ENCODE measurements around the gene RTKN.

RTKN gene

DNA sequence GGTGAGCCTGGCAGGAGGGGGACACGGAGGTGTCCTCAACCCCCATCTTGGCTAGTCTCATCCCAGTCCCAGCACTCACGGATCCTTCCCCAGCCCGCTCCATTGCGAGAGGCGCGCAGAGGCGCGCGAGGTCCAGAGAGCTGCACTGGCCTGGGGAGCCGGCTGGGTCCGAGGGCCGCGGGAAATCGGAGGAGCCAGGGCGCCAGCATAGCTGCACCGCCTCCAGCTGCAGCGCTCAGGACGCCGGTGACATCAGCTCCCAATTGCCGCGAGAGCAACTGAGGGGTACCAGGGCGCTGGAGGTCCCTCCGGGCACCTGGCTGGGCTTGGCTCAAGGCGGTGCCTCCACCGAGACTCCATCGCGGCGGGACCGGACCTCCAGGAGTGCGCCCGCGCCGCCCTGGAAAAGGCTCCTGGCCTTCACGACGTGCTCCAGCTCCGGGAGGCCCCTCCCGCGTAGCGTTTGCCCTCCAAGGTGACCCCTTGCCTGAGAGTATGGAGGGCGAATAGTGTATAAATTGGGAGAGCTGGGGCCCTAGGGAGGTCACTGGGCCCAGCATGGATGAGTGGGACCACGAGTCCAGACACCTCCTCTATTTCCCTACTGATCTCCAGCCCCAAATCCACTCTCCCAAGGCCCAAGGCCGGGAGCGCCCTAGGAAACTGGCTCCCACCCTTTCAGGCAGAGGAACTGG lies 5.5 kb downstream of the RTKN start:
- no peaks in the 10 kb centered on the region for H3K27me3 ChIP-seq (ENCODE audit: control insufficient read depth in 3 of 3, insufficient read depth in 3 of 3, low read depth in 1 of 3, low read length in 3 of 3)
- H3K9me3 ChIP-seq (replicated peaks in 1 of 2; ENCODE audit: control insufficient read depth in 2 of 2, insufficient read depth in 1 of 2, low read depth in 1 of 2, low read length in 2 of 2), result no peaks in the 10 kb centered on the region
- no CpG with 5 or more reads among the region's 43 CpGs for WGBS, 2 donors (ENCODE audit: extremely low coverage in 2 of 2, insufficient read length in 2 of 2, insufficient replicate concordance in 1 of 2)
- no peak overlapping the region for H2BK15ac ChIP-seq (ENCODE audit: low read length)
- H2BK120ac ChIP-seq (ENCODE audit: low read depth, low read length), result no peak overlapping the region
- H3K79me1 ChIP-seq (ENCODE audit: low read depth, low read length), result peaks cover 8% of the 10 kb centered on the region
- H2AFZ ChIP-seq (ENCODE audit: low read length), result no peak overlapping the region
- no peak overlapping the region for H3K4ac ChIP-seq (ENCODE audit: low read length)
- H3K18ac ChIP-seq (ENCODE audit: low read length), result peak overlapping the region; percentile 7
- H3K4me3 ChIP-seq (ENCODE audit: low read length in 2 of 2), result no peak overlapping the region
- no peak overlapping the region for H2AK5ac ChIP-seq (ENCODE audit: low read depth, low read length)
- peaks cover 12 to 18% of the 10 kb centered on the region in 2 donors for H3K36me3 ChIP-seq (replicated peaks in 1 of 2; ENCODE audit: control insufficient read depth in 2 of 2, insufficient read depth in 2 of 2, low read length in 2 of 2)
- peaks cover 17 to 19% of the 10 kb centered on the region in 2 donors for H3K4me1 ChIP-seq (ENCODE audit: control insufficient read depth in 2 of 2, insufficient read depth in 1 of 2, low read depth in 1 of 2, low read length in 2 of 2)
- no peak overlapping the region for H3K4me2 ChIP-seq (ENCODE audit: insufficient read depth, low read length, poor library complexity, severe bottlenecking)
- no peak for DNase-seq (ENCODE audit: low spot score)
- H3K9ac ChIP-seq (ENCODE audit: low read depth, low read length, poor library complexity), result no peak overlapping the region
- no peak overlapping the region for H4K8ac ChIP-seq (ENCODE audit: low read depth, low read length)
- no peak overlapping the region for H3K27ac ChIP-seq (replicated peaks; ENCODE audit: low read length)
- no peak overlapping the region for H2BK12ac ChIP-seq (ENCODE audit: low read length)
- no peak overlapping the region for H3K14ac ChIP-seq (ENCODE audit: low read length)
- H4K91ac ChIP-seq (ENCODE audit: low read depth, low read length, poor library complexity), result no peak overlapping the region
- no peak overlapping the region for H3K23ac ChIP-seq (ENCODE audit: low read depth, low read length, poor library complexity)
- H2BK5ac ChIP-seq (ENCODE audit: low read length), result no peak overlapping the region

DNA sequence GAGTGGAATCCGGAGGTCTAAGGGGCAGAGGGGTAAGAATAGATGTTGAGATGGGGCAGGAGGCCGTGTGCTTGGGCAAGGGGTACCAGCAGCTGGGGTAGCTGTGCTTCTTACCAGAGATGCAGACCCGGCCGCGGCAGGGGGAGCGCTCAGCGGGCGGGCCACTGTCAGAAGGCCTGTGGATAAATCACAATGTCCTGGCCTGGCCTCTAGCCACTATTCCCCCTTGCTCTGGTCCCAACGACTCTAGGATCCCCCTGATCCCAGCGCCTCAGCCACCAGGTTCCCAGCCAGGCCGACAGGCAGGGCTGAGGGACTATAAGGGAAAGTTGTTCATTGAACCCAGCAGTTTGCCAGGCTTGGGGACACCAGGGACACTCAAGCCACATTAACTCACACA lies 11.2 kb downstream of the RTKN start:
- Histone ChIP-seq H3K9me3 (replicated peaks in 1 of 2; ENCODE audit: control insufficient read depth in 2 of 2, insufficient read depth in 1 of 2, low read depth in 1 of 2, low read length in 2 of 2) (peaks cover 0 to 3% of the 10 kb centered on the region in 2 donors), H3K27ac (replicated peaks; ENCODE audit: low read length) (no peak overlapping the region), H2AK5ac (ENCODE audit: low read depth, low read length) (no peak overlapping the region), H3K18ac (ENCODE audit: low read length) (no peak overlapping the region), H3K4ac (ENCODE audit: low read length) (no peak overlapping the region), H3K4me2 (ENCODE audit: insufficient read depth, low read length, poor library complexity, severe bottlenecking) (no peak overlapping the region), H3K79me1 (ENCODE audit: low read depth, low read length) (peaks cover 2% of the 10 kb centered on the region), H3K36me3 (replicated peaks in 1 of 2; ENCODE audit: control insufficient read depth in 2 of 2, insufficient read depth in 2 of 2, low read length in 2 of 2) (peaks cover 54 to 75% of the 10 kb centered on the region in 2 donors), H4K8ac (ENCODE audit: low read depth, low read length) (no peak overlapping the region), H3K27me3 (ENCODE audit: control insufficient read depth in 3 of 3, insufficient read depth in 3 of 3, low read depth in 1 of 3, low read length in 3 of 3) (no peaks in the 10 kb centered on the region), H2BK5ac (ENCODE audit: low read length) (no peak overlapping the region), H3K14ac (ENCODE audit: low read length) (no peak overlapping the region), H3K9ac (ENCODE audit: low read depth, low read length, poor library complexity) (no peak overlapping the region), H2BK12ac (ENCODE audit: low read length) (no peak overlapping the region), H2BK15ac (ENCODE audit: low read length) (no peak overlapping the region), H3K4me3 (ENCODE audit: low read length in 2 of 2) (no peak overlapping the region), H2AFZ (ENCODE audit: low read length) (no peak overlapping the region), H4K91ac (ENCODE audit: low read depth, low read length, poor library complexity) (no peak overlapping the region), H3K23ac (ENCODE audit: low read depth, low read length, poor library complexity) (peak overlapping the region; percentile 34), H3K4me1 (ENCODE audit: control insufficient read depth in 2 of 2, insufficient read depth in 1 of 2, low read depth in 1 of 2, low read length in 2 of 2) (peaks cover 0 to 2% of the 10 kb centered on the region in 2 donors), H2BK120ac (ENCODE audit: low read depth, low read length) (no peak overlapping the region)
- WGBS, 2 donors (ENCODE audit: extremely low coverage in 2 of 2, insufficient read length in 2 of 2, insufficient replicate concordance in 1 of 2), result no CpG with 5 or more reads among the region's 11 CpGs
- DNase-seq (ENCODE audit: low spot score), result no peak

DNA sequence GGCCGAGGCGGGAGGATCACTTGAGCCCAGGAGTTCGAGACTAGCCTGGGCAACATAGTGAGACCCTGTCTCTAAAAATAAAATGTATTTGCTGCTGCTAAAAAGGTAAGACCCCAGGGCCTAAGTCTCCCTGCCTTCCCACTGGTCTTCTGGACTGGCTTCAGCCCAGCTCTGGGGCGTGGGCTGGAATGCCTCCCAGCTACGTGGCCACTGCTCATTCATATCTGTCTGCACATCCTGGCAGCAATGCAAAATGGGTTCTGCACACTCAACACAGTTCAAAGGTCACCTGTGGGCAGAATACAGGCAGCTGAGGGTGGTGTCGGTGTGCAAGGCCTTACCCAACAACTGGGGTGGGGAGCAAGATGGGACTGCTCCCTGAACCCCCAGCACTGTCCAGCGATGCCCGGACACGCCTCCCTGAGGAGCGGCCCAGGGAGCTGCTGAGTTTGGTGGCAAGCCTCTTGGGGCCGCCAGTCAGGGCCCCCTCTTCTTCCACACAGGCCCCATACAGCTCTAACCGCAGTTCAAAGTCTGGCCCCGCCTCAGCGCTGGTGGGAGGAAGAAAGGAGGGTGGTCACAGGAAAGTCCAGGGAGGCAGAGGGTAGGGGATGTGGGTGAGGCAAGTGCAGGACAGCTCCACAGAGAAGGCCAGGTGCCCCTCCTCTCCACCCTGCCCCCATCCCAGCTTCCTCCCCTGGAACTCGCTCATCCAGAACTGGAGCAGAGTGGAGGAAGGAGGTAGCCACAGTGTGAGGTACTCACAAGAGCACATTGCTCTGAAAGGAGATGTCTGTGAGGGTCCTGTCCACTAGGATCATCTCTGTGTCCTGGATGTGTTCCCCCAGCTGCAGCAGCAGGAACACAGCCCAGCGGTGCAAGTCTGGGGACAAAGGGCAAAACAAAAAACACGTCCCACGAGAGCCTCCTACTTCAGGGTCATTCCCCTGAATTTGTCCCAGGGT lies 12.0 kb downstream of the RTKN start:
- no peak overlapping the region for H2AK5ac ChIP-seq (ENCODE audit: low read depth, low read length)
- no peak overlapping the region for H3K14ac ChIP-seq (ENCODE audit: low read length)
- no peaks in the 10 kb centered on the region for H3K27me3 ChIP-seq (ENCODE audit: control insufficient read depth in 3 of 3, insufficient read depth in 3 of 3, low read depth in 1 of 3, low read length in 3 of 3)
- no peak overlapping the region for H3K27ac ChIP-seq (replicated peaks; ENCODE audit: low read length)
- peak overlapping the region; percentile 48 for H2BK5ac ChIP-seq (ENCODE audit: low read length)
- H2BK12ac ChIP-seq (ENCODE audit: low read length), result no peak overlapping the region
- peaks cover 0 to 2% of the 10 kb centered on the region in 2 donors for H3K4me1 ChIP-seq (ENCODE audit: control insufficient read depth in 2 of 2, insufficient read depth in 1 of 2, low read depth in 1 of 2, low read length in 2 of 2)
- H3K79me1 ChIP-seq (ENCODE audit: low read depth, low read length), result peaks cover 4% of the 10 kb centered on the region
- peaks cover 0 to 3% of the 10 kb centered on the region in 2 donors for H3K9me3 ChIP-seq (replicated peaks in 1 of 2; ENCODE audit: control insufficient read depth in 2 of 2, insufficient read depth in 1 of 2, low read depth in 1 of 2, low read length in 2 of 2)
- no peak overlapping the region for H2AFZ ChIP-seq (ENCODE audit: low read length)
- no CpG with 5 or more reads among the region's 18 CpGs for WGBS, 2 donors (ENCODE audit: extremely low coverage in 2 of 2, insufficient read length in 2 of 2, insufficient replicate concordance in 1 of 2)
- no peak overlapping the region for H3K4me2 ChIP-seq (ENCODE audit: insufficient read depth, low read length, poor library complexity, severe bottlenecking)
- H3K36me3 ChIP-seq (replicated peaks in 1 of 2; ENCODE audit: control insufficient read depth in 2 of 2, insufficient read depth in 2 of 2, low read length in 2 of 2), result peaks cover 60 to 80% of the 10 kb centered on the region in 2 donors
- H3K4me3 ChIP-seq (ENCODE audit: low read length in 2 of 2), result no peak overlapping the region
- H3K18ac ChIP-seq (ENCODE audit: low read length), result no peak overlapping the region
- no peak overlapping the region for H2BK15ac ChIP-seq (ENCODE audit: low read length)
- H2BK120ac ChIP-seq (ENCODE audit: low read depth, low read length), result no peak overlapping the region
- no peak overlapping the region for H3K4ac ChIP-seq (ENCODE audit: low read length)
- H4K8ac ChIP-seq (ENCODE audit: low read depth, low read length), result no peak overlapping the region
- H4K91ac ChIP-seq (ENCODE audit: low read depth, low read length, poor library complexity), result no peak overlapping the region
- no peak for DNase-seq (ENCODE audit: low spot score)
- no peak overlapping the region for H3K9ac ChIP-seq (ENCODE audit: low read depth, low read length, poor library complexity)
- H3K23ac ChIP-seq (ENCODE audit: low read depth, low read length, poor library complexity), result peak overlapping the region; percentile 34

DNA sequence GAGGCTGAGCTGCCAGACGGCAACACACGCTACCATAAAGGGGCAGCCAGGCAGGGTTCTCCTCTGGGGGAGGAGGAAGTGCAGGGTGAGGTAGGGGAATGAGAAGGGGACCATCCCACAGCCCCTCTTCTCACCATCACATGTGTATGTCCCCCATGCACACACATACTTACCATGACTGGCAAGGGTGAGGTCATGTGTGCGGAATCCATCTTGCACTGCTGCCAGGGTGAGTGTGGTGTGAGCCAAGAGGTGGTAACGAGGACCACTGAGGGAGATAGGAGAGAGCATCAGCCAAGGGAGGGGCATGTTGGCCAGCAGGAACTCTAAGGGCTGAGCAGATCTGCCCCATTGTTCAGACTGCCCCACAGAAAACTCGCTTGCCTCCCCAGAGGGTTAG lies 13.1 kb downstream of the RTKN start:
- Histone ChIP-seq H2BK15ac (ENCODE audit: low read length) (no peak overlapping the region), H4K8ac (ENCODE audit: low read depth, low read length) (no peak overlapping the region), H2AK5ac (ENCODE audit: low read depth, low read length) (no peak overlapping the region), H3K9me3 (replicated peaks in 1 of 2; ENCODE audit: control insufficient read depth in 2 of 2, insufficient read depth in 1 of 2, low read depth in 1 of 2, low read length in 2 of 2) (peaks cover 0 to 3% of the 10 kb centered on the region in 2 donors), H3K23ac (ENCODE audit: low read depth, low read length, poor library complexity) (no peak overlapping the region), H4K91ac (ENCODE audit: low read depth, low read length, poor library complexity) (peak overlapping the region; percentile 74), H3K36me3 (replicated peaks in 1 of 2; ENCODE audit: control insufficient read depth in 2 of 2, insufficient read depth in 2 of 2, low read length in 2 of 2) (peaks cover 67 to 90% of the 10 kb centered on the region in 2 donors), H3K27ac (replicated peaks; ENCODE audit: low read length) (no peak overlapping the region), H2BK5ac (ENCODE audit: low read length) (no peak overlapping the region), H3K79me1 (ENCODE audit: low read depth, low read length) (peaks cover 8% of the 10 kb centered on the region), H3K4me1 (ENCODE audit: control insufficient read depth in 2 of 2, insufficient read depth in 1 of 2, low read depth in 1 of 2, low read length in 2 of 2) (peaks cover 0 to 2% of the 10 kb centered on the region in 2 donors), H3K14ac (ENCODE audit: low read length) (peak overlapping the region; percentile 3), H3K4me3 (ENCODE audit: low read length in 2 of 2) (peak overlapping the region in 1 of 2 donors; percentile 1), H2BK120ac (ENCODE audit: low read depth, low read length) (no peak overlapping the region), H2AFZ (ENCODE audit: low read length) (no peak overlapping the region), H2BK12ac (ENCODE audit: low read length) (no peak overlapping the region), H3K4ac (ENCODE audit: low read length) (no peak overlapping the region), H3K9ac (ENCODE audit: low read depth, low read length, poor library complexity) (no peak overlapping the region), H3K27me3 (ENCODE audit: control insufficient read depth in 3 of 3, insufficient read depth in 3 of 3, low read depth in 1 of 3, low read length in 3 of 3) (no peaks in the 10 kb centered on the region), H3K18ac (ENCODE audit: low read length) (no peak overlapping the region), H3K4me2 (ENCODE audit: insufficient read depth, low read length, poor library complexity, severe bottlenecking) (no peak overlapping the region)
- no peak for DNase-seq (ENCODE audit: low spot score)
- no CpG with 5 or more reads among the region's 5 CpGs for WGBS, 2 donors (ENCODE audit: extremely low coverage in 2 of 2, insufficient read length in 2 of 2, insufficient replicate concordance in 1 of 2)

All from neuronal stem cell (in vitro differentiated cells).